ENCODE measurements around the gene USHBP1. TPM values are rescaled to one million over a fixed set of nuclear protein-coding genes. Genes with fewer than 3 reads are reported as not detected.

USHBP1 gene
- total and polyA plus RNA-seq, 2 experiments from 2014 or later, result 4.0 to 5.6 TPM

DNA sequence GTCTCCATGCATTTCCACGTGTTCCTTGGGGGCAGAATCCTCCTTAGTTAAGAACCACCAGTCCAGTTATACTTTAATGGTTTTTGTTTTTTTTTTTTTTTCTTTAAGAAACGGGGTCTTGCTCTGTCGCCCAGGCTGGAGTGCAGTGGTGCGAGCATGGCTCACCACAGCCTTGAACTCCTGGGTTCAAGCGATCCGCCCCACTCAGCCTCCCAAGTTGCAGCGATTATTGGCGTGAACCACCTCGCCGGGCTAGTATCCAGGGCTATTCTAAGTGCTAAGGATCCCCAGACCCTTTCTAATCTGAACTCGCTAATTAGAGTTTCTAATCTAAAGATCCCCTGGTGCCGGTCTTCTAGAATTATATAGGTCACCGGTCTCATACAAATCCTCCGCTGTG lies 29.1 kb upstream of the USHBP1 start:
- Mint-ChIP-seq H3K27ac (no peak overlapping the region; the same call in 1 of the 2 replicates), H3K36me3 (ENCODE audit: low read depth) (peaks cover 27% of the 10 kb centered on the region), H3K4me1 (peaks cover 6% of the 10 kb centered on the region), H3K4me3 (peak overlapping the region; percentile 82), H3K27me3 (ENCODE audit: insufficient read depth, low read depth, poor library complexity) (peaks cover 20% of the 10 kb centered on the region), H3K9me3 (peaks cover 8% of the 10 kb centered on the region; the same call in 2 of the 3 replicates)
- Histone ChIP-seq H3F3A (replicated peaks; ENCODE audit: low read depth) (peaks cover 22% of the 10 kb centered on the region), H3K4me3 (peak overlapping the region; percentile 61), H3K4me2 (peak overlapping the region; percentile 83; the same call in 1 of the 2 replicates), H3K4me1 (ENCODE audit: insufficient read depth) (peaks cover 11% of the 10 kb centered on the region), H3K9me2 (ENCODE audit: insufficient read depth) (no peaks in the 10 kb centered on the region), H3K27me3 (ENCODE audit: insufficient read depth) (no peaks in the 10 kb centered on the region), H3K79me2 (replicated peaks; ENCODE audit: insufficient read depth) (peaks cover 15% of the 10 kb centered on the region), H4K20me1 (replicated peaks; ENCODE audit: insufficient read depth) (no peaks in the 10 kb centered on the region; the same call in 1 of the 2 replicates), H2AFZ (no peak overlapping the region), H3K36me3 (ENCODE audit: insufficient read depth) (no peaks in the 10 kb centered on the region; the same call in 1 of the 2 replicates), H3K27ac (ENCODE audit: low read depth) (peak overlapping the region; percentile 84; the same call in 1 of the 2 replicates)
- TF ChIP-seq ZNF331 (CRISPR knock-in tag; IDR thresholded peaks at IDR 0.05; ENCODE audit: low read depth) (no peak), CREB1 (CRISPR knock-in tag; IDR thresholded peaks at IDR 0.05; ENCODE audit: low read depth) (no peak), ZNF114 (CRISPR knock-in tag; IDR thresholded peaks at IDR 0.05) (no peak), JUNB (IDR thresholded peaks at IDR 0.05; ENCODE audit: unreplicated experiment) (no peak), EZH2 (IDR thresholded peaks at IDR 0.05; ENCODE audit: low read depth, unreplicated experiment) (no peak), EZH2phosphoT487 (IDR thresholded peaks at IDR 0.05; ENCODE audit: unreplicated experiment) (no peak), NANOG (IDR thresholded peaks at IDR 0.05; ENCODE audit: borderline replicate concordance) (no peak), POLR2AphosphoS5 (IDR thresholded peaks at IDR 0.05; ENCODE audit: low read depth) (no peak), STAT1 (IDR thresholded peaks at IDR 0.05; ENCODE audit: unreplicated experiment) (no peak)
- TF ChIP-seq, protein P1, sequence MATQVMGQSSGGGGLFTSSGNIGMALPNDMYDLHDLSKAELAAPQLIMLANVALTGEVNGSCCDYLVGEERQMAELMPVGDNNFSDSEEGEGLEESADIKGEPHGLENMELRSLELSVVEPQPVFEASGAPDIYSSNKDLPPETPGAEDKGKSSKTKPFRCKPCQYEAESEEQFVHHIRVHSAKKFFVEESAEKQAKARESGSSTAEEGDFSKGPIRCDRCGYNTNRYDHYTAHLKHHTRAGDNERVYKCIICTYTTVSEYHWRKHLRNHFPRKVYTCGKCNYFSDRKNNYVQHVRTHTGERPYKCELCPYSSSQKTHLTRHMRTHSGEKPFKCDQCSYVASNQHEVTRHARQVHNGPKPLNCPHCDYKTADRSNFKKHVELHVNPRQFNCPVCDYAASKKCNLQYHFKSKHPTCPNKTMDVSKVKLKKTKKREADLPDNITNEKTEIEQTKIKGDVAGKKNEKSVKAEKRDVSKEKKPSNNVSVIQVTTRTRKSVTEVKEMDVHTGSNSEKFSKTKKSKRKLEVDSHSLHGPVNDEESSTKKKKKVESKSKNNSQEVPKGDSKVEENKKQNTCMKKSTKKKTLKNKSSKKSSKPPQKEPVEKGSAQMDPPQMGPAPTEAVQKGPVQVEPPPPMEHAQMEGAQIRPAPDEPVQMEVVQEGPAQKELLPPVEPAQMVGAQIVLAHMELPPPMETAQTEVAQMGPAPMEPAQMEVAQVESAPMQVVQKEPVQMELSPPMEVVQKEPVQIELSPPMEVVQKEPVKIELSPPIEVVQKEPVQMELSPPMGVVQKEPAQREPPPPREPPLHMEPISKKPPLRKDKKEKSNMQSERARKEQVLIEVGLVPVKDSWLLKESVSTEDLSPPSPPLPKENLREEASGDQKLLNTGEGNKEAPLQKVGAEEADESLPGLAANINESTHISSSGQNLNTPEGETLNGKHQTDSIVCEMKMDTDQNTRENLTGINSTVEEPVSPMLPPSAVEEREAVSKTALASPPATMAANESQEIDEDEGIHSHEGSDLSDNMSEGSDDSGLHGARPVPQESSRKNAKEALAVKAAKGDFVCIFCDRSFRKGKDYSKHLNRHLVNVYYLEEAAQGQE (IDR thresholded peaks at IDR 0.05; ENCODE audit: unreplicated experiment), result no peak
- TF ChIP-seq, protein P2, sequence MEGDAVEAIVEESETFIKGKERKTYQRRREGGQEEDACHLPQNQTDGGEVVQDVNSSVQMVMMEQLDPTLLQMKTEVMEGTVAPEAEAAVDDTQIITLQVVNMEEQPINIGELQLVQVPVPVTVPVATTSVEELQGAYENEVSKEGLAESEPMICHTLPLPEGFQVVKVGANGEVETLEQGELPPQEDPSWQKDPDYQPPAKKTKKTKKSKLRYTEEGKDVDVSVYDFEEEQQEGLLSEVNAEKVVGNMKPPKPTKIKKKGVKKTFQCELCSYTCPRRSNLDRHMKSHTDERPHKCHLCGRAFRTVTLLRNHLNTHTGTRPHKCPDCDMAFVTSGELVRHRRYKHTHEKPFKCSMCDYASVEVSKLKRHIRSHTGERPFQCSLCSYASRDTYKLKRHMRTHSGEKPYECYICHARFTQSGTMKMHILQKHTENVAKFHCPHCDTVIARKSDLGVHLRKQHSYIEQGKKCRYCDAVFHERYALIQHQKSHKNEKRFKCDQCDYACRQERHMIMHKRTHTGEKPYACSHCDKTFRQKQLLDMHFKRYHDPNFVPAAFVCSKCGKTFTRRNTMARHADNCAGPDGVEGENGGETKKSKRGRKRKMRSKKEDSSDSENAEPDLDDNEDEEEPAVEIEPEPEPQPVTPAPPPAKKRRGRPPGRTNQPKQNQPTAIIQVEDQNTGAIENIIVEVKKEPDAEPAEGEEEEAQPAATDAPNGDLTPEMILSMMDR (conservative IDR thresholded peaks at IDR 0.05; ENCODE audit: low read depth in 2 of 2), result no peak
- TF ChIP-seq, protein P3, sequence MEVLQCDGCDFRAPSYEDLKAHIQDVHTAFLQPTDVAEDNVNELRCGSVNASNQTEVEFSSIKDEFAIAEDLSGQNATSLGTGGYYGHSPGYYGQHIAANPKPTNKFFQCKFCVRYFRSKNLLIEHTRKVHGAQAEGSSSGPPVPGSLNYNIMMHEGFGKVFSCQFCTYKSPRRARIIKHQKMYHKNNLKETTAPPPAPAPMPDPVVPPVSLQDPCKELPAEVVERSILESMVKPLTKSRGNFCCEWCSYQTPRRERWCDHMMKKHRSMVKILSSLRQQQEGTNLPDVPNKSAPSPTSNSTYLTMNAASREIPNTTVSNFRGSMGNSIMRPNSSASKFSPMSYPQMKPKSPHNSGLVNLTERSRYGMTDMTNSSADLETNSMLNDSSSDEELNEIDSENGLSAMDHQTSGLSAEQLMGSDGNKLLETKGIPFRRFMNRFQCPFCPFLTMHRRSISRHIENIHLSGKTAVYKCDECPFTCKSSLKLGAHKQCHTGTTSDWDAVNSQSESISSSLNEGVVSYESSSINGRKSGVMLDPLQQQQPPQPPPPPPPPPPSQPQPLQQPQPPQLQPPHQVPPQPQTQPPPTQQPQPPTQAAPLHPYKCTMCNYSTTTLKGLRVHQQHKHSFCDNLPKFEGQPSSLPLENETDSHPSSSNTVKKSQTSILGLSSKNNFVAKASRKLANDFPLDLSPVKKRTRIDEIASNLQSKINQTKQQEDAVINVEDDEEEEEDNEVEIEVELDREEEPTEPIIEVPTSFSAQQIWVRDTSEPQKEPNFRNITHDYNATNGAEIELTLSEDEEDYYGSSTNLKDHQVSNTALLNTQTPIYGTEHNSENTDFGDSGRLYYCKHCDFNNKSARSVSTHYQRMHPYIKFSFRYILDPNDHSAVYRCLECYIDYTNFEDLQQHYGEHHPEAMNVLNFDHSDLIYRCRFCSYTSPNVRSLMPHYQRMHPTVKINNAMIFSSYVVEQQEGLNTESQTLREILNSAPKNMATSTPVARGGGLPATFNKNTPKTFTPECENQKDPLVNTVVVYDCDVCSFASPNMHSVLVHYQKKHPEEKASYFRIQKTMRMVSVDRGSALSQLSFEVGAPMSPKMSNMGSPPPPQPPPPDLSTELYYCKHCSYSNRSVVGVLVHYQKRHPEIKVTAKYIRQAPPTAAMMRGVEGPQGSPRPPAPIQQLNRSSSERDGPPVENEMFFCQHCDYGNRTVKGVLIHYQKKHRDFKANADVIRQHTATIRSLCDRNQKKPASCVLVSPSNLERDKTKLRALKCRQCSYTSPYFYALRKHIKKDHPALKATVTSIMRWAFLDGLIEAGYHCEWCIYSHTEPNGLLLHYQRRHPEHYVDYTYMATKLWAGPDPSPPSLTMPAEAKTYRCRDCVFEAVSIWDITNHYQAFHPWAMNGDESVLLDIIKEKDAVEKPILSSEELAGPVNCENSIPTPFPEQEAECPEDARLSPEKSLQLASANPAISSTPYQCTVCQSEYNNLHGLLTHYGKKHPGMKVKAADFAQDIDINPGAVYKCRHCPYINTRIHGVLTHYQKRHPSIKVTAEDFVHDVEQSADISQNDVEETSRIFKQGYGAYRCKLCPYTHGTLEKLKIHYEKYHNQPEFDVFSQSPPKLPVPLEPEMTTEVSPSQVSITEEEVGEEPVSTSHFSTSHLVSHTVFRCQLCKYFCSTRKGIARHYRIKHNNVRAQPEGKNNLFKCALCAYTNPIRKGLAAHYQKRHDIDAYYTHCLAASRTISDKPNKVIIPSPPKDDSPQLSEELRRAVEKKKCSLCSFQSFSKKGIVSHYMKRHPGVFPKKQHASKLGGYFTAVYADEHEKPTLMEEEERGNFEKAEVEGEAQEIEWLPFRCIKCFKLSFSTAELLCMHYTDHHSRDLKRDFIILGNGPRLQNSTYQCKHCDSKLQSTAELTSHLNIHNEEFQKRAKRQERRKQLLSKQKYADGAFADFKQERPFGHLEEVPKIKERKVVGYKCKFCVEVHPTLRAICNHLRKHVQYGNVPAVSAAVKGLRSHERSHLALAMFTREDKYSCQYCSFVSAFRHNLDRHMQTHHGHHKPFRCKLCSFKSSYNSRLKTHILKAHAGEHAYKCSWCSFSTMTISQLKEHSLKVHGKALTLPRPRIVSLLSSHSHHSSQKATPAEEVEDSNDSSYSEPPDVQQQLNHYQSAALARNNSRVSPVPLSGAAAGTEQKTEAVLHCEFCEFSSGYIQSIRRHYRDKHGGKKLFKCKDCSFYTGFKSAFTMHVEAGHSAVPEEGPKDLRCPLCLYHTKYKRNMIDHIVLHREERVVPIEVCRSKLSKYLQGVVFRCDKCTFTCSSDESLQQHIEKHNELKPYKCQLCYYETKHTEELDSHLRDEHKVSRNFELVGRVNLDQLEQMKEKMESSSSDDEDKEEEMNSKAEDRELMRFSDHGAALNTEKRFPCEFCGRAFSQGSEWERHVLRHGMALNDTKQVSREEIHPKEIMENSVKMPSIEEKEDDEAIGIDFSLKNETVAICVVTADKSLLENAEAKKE (CRISPR knock-in tag; IDR thresholded peaks at IDR 0.05), result no peak
- TF ChIP-seq, protein P4, sequence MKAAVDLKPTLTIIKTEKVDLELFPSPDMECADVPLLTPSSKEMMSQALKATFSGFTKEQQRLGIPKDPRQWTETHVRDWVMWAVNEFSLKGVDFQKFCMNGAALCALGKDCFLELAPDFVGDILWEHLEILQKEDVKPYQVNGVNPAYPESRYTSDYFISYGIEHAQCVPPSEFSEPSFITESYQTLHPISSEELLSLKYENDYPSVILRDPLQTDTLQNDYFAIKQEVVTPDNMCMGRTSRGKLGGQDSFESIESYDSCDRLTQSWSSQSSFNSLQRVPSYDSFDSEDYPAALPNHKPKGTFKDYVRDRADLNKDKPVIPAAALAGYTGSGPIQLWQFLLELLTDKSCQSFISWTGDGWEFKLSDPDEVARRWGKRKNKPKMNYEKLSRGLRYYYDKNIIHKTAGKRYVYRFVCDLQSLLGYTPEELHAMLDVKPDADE (IDR thresholded peaks at IDR 0.05), result no peak
- ATAC-seq (no peak), DNase-seq (ENCODE audit: low spot score) (no peak)

Data from GM23338 (cell line).